GM23248 (cell line): ENCODE data around the gene KDM1A. TPM values are rescaled to one million over a fixed set of nuclear protein-coding genes. Genes with fewer than 3 reads are reported as not detected.

Experiments used
- DNase-seq: peaks from one replicate; pipeline ENCODE4 v3.0.0-alpha.2; 2015
- H2AFZ ChIP-seq: fragments of 200-600 bp; sonication (generic); 2 replicates; pipeline ENCODE4 v1.6.1; 2016; ENCODE audit warnings: antibody characterized with exemption
- H3F3A ChIP-seq: fragments of 200-600 bp; sonication (generic); 2 replicates; pipeline ENCODE4 v1.6.1; 2016; ENCODE audit warnings: mild to moderate bottlenecking, antibody characterized with exemption, mixed run types; ENCODE audit not compliant: insufficient read depth
- H3K27ac ChIP-seq: fragments of 200-600 bp; sonication (generic); 2 replicates; pipeline ENCODE4 v1.5.1; 2016; ENCODE audit warnings: mild to moderate bottlenecking
- H3K27me3 ChIP-seq: fragments of 200-600 bp; sonication (generic); replicated peaks from 2 replicates; pipeline ENCODE4 v1.6.1; 2016; ENCODE audit warnings: mild to moderate bottlenecking; ENCODE audit not compliant: insufficient read depth
- H3K36me3 ChIP-seq: fragments of 200-600 bp; sonication (generic); 2 replicates; pipeline ENCODE4 v1.6.1; 2016; ENCODE audit warnings: low read depth, mild to moderate bottlenecking
- H3K4me1 ChIP-seq: fragments of 200-600 bp; sonication (generic); 2 replicates; pipeline ENCODE4 v1.6.1; 2016; ENCODE audit warnings: mild to moderate bottlenecking; ENCODE audit not compliant: insufficient read depth
- H3K4me2 ChIP-seq: fragments of 200-600 bp; sonication (generic); one replicate; pipeline ENCODE4 v1.6.1; 2016; ENCODE audit warnings: mild to moderate bottlenecking; ENCODE audit not compliant: unreplicated experiment
- H3K4me3 ChIP-seq: fragments of 200-600 bp; sonication (generic); 2 replicates; pipeline ENCODE4 v1.5.1; 2016; ENCODE audit warnings: mild to moderate bottlenecking
- H3K79me2 ChIP-seq: fragments of 200-600 bp; sonication (generic); 2 replicates; pipeline ENCODE4 v1.6.1; 2016; ENCODE audit warnings: mild to moderate bottlenecking; ENCODE audit not compliant: insufficient read depth
- H3K9ac ChIP-seq: fragments of 200-600 bp; sonication (generic); 2 replicates; pipeline ENCODE4 v1.6.1; 2016; ENCODE audit warnings: mild to moderate bottlenecking
- H3K9me2 ChIP-seq: fragments of 200-600 bp; sonication (generic); 2 replicates; pipeline ENCODE4 v1.6.1; 2016; ENCODE audit warnings: mixed run types, mild to moderate bottlenecking, moderate library complexity; ENCODE audit not compliant: insufficient read depth
- H3K9me3 ChIP-seq: fragments of 200-600 bp; sonication (generic); one replicate; pipeline ENCODE4 v1.6.1; 2017; ENCODE audit warnings: low read depth
- H4K20me1 ChIP-seq: fragments of 200-600 bp; sonication (generic); 2 replicates; pipeline ENCODE4 v1.6.0; 2016; ENCODE audit not compliant: insufficient read depth
- EZH2 ChIP-seq: fragments of 200-600 bp; sonication (generic); IDR thresholded peaks from 2 replicates; pipeline ENCODE4 v1.6.1; 2018; ENCODE audit warnings: antibody characterized with exemption, mild to moderate bottlenecking; ENCODE audit not compliant: insufficient read depth, poor library complexity, severe bottlenecking
- EZH2phosphoT487 ChIP-seq: fragments of 200-600 bp; sonication (generic); IDR thresholded peaks from 2 replicates; pipeline ENCODE4 v1.6.1; 2018; ENCODE audit warnings: antibody characterized with exemption, moderate library complexity, mild to moderate bottlenecking, low read depth; ENCODE audit not compliant: insufficient read depth
- WGBS, 2 experiments: methylation state at CpG; one replicate each; pipeline ENCODE4 v1.1.6; 2015 to 2017; ENCODE audit warnings: low lambda C conversion rate in 2 of 2, low coverage in 1 of 2; ENCODE audit errors: missing lambda C conversion rate in 2 of 2; 5-methylcytosine and 5-hydroxymethylcytosine counted together
- in situ Hi-C: fragments of 300-500 bp; cut with MboI; formaldehyde crosslinking; loops from 2 replicates; pipeline ENCODE4 v1.15.0; 2020
- microRNA-seq: library from miRNA; unstranded; fragments of <30 nt; microRNA quantifications from one replicate; pipeline ENCODE4, GENCODE V29; 2016; ENCODE audit warnings: borderline number of aligned reads
- polyA plus RNA-seq: library from polyadenylated mRNA; unstranded; fragments of >200 nt; fragmentation: Nextera tagmentation; extraction: Ambion mirVana; gene quantifications from 2 replicates; pipeline ENCODE4 v1.2.1, GENCODE V29; 2016
- small RNA-seq: library from RNA; depleted of rRNA; stranded (forward); fragments of <200 nt; gene quantifications from one replicate; pipeline ENCODE3, GENCODE V24; 2014; ENCODE audit warnings: low read depth, low replicate concordance
- total RNA-seq: library from RNA; depleted of rRNA; stranded (reverse); fragments of >200 nt; shearing (Covaris generic); gene quantifications from 2 replicates; pipeline ENCODE4 v1.2.3, GENCODE V29; 2014; rRNA removed

The KDM1A gene
- total and polyA plus RNA-seq, 2 experiments from 2014 or later: 30.3 to 62.5 TPM

- H3K27ac ChIP-seq: no peak overlapping the region
- H2AFZ ChIP-seq: no peak overlapping the region
- H3F3A ChIP-seq: 0 out of 2 replicates have a peak, but pooled peaks cover 14% of the 10 kb centered on the region
- no peak overlapping the region for H3K4me3 ChIP-seq
- TF ChIP-seq EZH2phosphoT487: no peak
- TF ChIP-seq EZH2: no peak
- WGBS, 2 experiments: 96 to 99% methylated on average over 4 of the region's 4 CpGs
- no peak overlapping the region for H3K9ac ChIP-seq
- in situ Hi-C loops: no loop called here
- H3K79me2 ChIP-seq: peaks cover 100% of the 10 kb centered on the region
- H3K36me3 ChIP-seq: no peaks in the 10 kb centered on the region
- no peak overlapping the region for H3K4me2 ChIP-seq
- H3K9me2 ChIP-seq: no peaks in the 10 kb centered on the region
- no peaks in the 10 kb centered on the region for H3K27me3 ChIP-seq
- peaks cover 27% of the 10 kb centered on the region for H3K4me1 ChIP-seq
- no peak for DNase-seq
- peaks cover 14% of the 10 kb centered on the region; the same call in 1 of the 2 replicates for H4K20me1 ChIP-seq
- no peaks in the 10 kb centered on the region for H3K9me3 ChIP-seq
These were observed 106.2 kb downstream of the KDM1A start for GRCh38 chr1:23125489-23125888.

GRCh38 chr1:23126200-23126599, 106.9 kb downstream of the KDM1A start:
- Histone ChIP-seq H3F3A (0 out of 2 replicates have a peak, but pooled peaks cover 14% of the 10 kb centered on the region), H3K9me2 (no peaks in the 10 kb centered on the region), H2AFZ (no peak overlapping the region), H3K27me3 (no peaks in the 10 kb centered on the region), H3K4me1 (peaks cover 27% of the 10 kb centered on the region), H3K9ac (no peak overlapping the region), H4K20me1 (peaks cover 14% of the 10 kb centered on the region; the same call in 1 of the 2 replicates), H3K27ac (peak overlapping the region; percentile 4; the same call in 1 of the 2 replicates), H3K79me2 (peaks cover 100% of the 10 kb centered on the region), H3K9me3 (no peaks in the 10 kb centered on the region), H3K4me2 (no peak overlapping the region), H3K36me3 (no peaks in the 10 kb centered on the region), H3K4me3 (no peak overlapping the region)
- in situ Hi-C loops: no loop called here
- no peak for DNase-seq
- TF ChIP-seq EZH2 (no peak), EZH2phosphoT487 (no peak)
- WGBS, 2 experiments: 50 to 56% methylated on average over 1 of the region's 1 CpG

GRCh38 chr1:23126801-23127200, 107.5 kb downstream of the KDM1A start:
- H3F3A ChIP-seq: peaks cover 15% of the 10 kb centered on the region; the same call in 1 of the 2 replicates
- in situ Hi-C loops: no loop called here
- DNase-seq: peak; percentile 66
- no peaks in the 10 kb centered on the region for H3K9me2 ChIP-seq
- H3K4me2 ChIP-seq: peak overlapping the region; percentile 5
- no peak overlapping the region for H3K9ac ChIP-seq
- peaks cover 14% of the 10 kb centered on the region; the same call in 1 of the 2 replicates for H4K20me1 ChIP-seq
- H3K27ac ChIP-seq: peak overlapping the region; percentile 4; the same call in 1 of the 2 replicates
- H3K4me1 ChIP-seq: peaks cover 33% of the 10 kb centered on the region
- peaks cover 100% of the 10 kb centered on the region for H3K79me2 ChIP-seq
- no peaks in the 10 kb centered on the region for H3K9me3 ChIP-seq
- H3K36me3 ChIP-seq: no peaks in the 10 kb centered on the region
- no peak overlapping the region for H2AFZ ChIP-seq
- 77 to 78% methylated on average over 3 of the region's 3 CpGs for WGBS, 2 experiments
- no peak overlapping the region for H3K4me3 ChIP-seq
- TF ChIP-seq EZH2phosphoT487 (no peak), EZH2 (no peak)
- no peaks in the 10 kb centered on the region for H3K27me3 ChIP-seq

DNA sequence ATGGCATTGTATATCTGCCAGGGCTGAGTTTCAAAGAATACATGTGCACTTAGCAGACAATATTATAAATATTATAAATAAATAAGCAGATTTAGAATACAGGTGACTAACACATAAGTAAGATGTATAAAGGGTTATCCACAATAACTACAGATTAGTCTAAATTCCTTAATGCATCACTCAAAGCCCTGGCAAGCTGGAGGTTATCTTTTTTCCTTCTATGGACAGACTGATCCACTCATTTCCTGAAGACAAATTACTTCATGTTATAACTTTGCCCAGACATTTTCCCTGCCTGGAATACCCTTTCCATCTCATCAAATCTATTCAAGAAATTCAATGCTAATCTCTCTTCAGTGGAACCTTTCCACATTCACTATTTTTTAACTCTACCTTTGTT, 110.6 kb downstream of the KDM1A start:
- Histone ChIP-seq H4K20me1 (peaks cover 24% of the 10 kb centered on the region; the same call in 1 of the 2 replicates), H3K9me2 (no peaks in the 10 kb centered on the region), H3K79me2 (peaks cover 100% of the 10 kb centered on the region), H3K4me3 (no peak overlapping the region), H3K4me1 (peaks cover 30% of the 10 kb centered on the region), H3K36me3 (no peaks in the 10 kb centered on the region), H3K4me2 (no peak overlapping the region), H2AFZ (no peak overlapping the region), H3F3A (peaks cover 17% of the 10 kb centered on the region), H3K27ac (no peak overlapping the region), H3K9me3 (no peaks in the 10 kb centered on the region), H3K27me3 (no peaks in the 10 kb centered on the region), H3K9ac (no peak overlapping the region)
- in situ Hi-C loops: no loop called here
- DNase-seq: peak; percentile 18
- TF ChIP-seq EZH2: no peak
- TF ChIP-seq EZH2phosphoT487: no peak

DNA sequence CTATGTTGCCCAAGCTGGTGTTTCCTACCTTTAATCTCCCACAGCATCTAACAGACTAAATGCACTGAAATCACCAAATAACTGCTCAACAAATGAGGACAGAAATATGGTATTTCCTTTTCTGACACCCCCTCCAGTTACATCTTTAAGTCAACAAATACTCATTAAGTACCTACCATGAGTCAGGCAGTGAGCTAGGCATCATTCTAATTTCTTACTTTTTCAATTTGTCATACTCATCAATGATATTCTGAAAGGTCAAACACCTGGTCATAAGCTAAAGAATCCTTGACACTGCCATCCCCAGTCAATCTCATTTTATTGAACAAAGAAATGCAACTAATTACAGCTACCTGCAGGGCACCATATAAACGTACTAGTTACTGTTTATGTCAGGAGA, 112.8 kb downstream of the KDM1A start:
- no peaks in the 10 kb centered on the region for H3K36me3 ChIP-seq
- 48 to 57% methylated on average over 1 of the region's 1 CpG for WGBS, 2 experiments
- H3F3A ChIP-seq: peaks cover 10% of the 10 kb centered on the region
- in situ Hi-C loops: no loop called here
- no peak for DNase-seq
- H3K27ac ChIP-seq: no peak overlapping the region
- no peak overlapping the region for H2AFZ ChIP-seq
- H3K9me3 ChIP-seq: no peaks in the 10 kb centered on the region
- no peaks in the 10 kb centered on the region for H3K27me3 ChIP-seq
- no peak overlapping the region for H3K9ac ChIP-seq
- no peak for TF ChIP-seq EZH2
- TF ChIP-seq EZH2phosphoT487: no peak
- H3K9me2 ChIP-seq: no peaks in the 10 kb centered on the region
- H3K79me2 ChIP-seq: peaks cover 100% of the 10 kb centered on the region
- H3K4me1 ChIP-seq: peaks cover 21% of the 10 kb centered on the region
- no peak overlapping the region for H3K4me3 ChIP-seq
- H3K4me2 ChIP-seq: no peak overlapping the region
- H4K20me1 ChIP-seq: peaks cover 21% of the 10 kb centered on the region; the same call in 1 of the 2 replicates

Small RNA genes within 50 kb of the gene (microRNA-seq; reads per million reads assigned to microRNA genes)
- not detected for gene MIR3115
- gene MIR4419A: not detected

Small RNA genes within 50 kb of the gene (small RNA-seq; reads per million reads assigned to genes)
- gene MIR3115: not detected
- gene MIR4419A: not detected

Other genes starting within 250 kb of the KDM1A start
- gene LACTBL1, start 46.6 kb upstream of the KDM1A start, total RNA-seq: not detected in 2 replicates
- gene LACTBL1, start 46.6 kb upstream of the KDM1A start, polyA plus RNA-seq: not detected in 2 replicates
- gene TEX46, start 3.6 kb upstream of the KDM1A start, total RNA-seq: not detected in 2 replicates
- gene TEX46, start 3.6 kb upstream of the KDM1A start, polyA plus RNA-seq: not detected in 2 replicates
- 28.1 and 35.0 TPM in 2 replicates for gene LUZP1, start 149.4 kb downstream of the KDM1A start, total RNA-seq
- gene LUZP1, start 149.4 kb downstream of the KDM1A start, polyA plus RNA-seq: 52.2 and 55.8 TPM in 2 replicates
- not detected in 2 replicates for gene HTR1D, start 198.0 kb downstream of the KDM1A start, total RNA-seq
- not detected in 2 replicates for gene HTR1D, start 198.0 kb downstream of the KDM1A start, polyA plus RNA-seq